Measurements from ENCODE around the gene UNK.

- TF ChIP-seq, protein P1, sequence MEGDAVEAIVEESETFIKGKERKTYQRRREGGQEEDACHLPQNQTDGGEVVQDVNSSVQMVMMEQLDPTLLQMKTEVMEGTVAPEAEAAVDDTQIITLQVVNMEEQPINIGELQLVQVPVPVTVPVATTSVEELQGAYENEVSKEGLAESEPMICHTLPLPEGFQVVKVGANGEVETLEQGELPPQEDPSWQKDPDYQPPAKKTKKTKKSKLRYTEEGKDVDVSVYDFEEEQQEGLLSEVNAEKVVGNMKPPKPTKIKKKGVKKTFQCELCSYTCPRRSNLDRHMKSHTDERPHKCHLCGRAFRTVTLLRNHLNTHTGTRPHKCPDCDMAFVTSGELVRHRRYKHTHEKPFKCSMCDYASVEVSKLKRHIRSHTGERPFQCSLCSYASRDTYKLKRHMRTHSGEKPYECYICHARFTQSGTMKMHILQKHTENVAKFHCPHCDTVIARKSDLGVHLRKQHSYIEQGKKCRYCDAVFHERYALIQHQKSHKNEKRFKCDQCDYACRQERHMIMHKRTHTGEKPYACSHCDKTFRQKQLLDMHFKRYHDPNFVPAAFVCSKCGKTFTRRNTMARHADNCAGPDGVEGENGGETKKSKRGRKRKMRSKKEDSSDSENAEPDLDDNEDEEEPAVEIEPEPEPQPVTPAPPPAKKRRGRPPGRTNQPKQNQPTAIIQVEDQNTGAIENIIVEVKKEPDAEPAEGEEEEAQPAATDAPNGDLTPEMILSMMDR (IDR thresholded peaks at IDR 0.05; ENCODE audit: insufficient read depth, low read depth, low read length) = no peak
- TF ChIP-seq EZH2 (IDR thresholded peaks at IDR 0.05; ENCODE audit: insufficient read depth, low read length) = no peak
These were observed 11.4 kb downstream of the UNK start for GRCh38 chr17:75795820-75796607.

Measured in astrocyte (in vitro differentiated cells and primary cell).